Panc1 (cell line): Measurements from ENCODE around the gene DNAJC16.

ENCODE experiments used
- CTCF ChIP-seq: fragments of 450-650 bp; IDR thresholded peaks from 2 replicates; pipeline ENCODE4 v1.5.1; 2017; ENCODE audit warnings: mild to moderate bottlenecking
- TCF7L2 ChIP-seq: IDR thresholded peaks from 2 replicates; pipeline ENCODE4 v1.6.1; 2011; ENCODE audit warnings: mild to moderate bottlenecking, low read depth, low read length, inconsistent platforms

- TF ChIP-seq TCF7L2 (no peak), CTCF (no peak)
Observed at GRCh38 chr1:15622712-15623373, 96.2 kb downstream of the DNAJC16 start.
